SU-DHL-6 (cell line): ENCODE results near the gene MANEAL.

ENCODE experiments used
- H2AFZ ChIP-seq: fragments of 200-600 bp; sonication (generic); 2 replicates; pipeline ENCODE4 v1.6.1; 2014; ENCODE audit warnings: low read depth, mild to moderate bottlenecking, moderate library complexity, mixed read lengths, antibody characterized with exemption, low read length; ENCODE audit not compliant: severe bottlenecking
- H3F3A ChIP-seq: fragments of 200-600 bp; shearing (Covaris generic); 2 replicates; pipeline ENCODE4 v1.6.0; 2016; ENCODE audit warnings: antibody characterized with exemption, mild to moderate bottlenecking; ENCODE audit not compliant: insufficient read depth
- H3K27ac ChIP-seq: fragments of 200-600 bp; sonication (generic); 2 replicates; pipeline ENCODE4 v1.5.1; 2016; ENCODE audit warnings: low read depth, mild to moderate bottlenecking, low read length, moderate library complexity, mixed read lengths
- H3K27me3 ChIP-seq: fragments of 200-600 bp; sonication (generic), shearing (Covaris generic); 2 replicates; pipeline ENCODE4 v1.6.0; 2014; ENCODE audit warnings: mild to moderate bottlenecking, low read length
- H3K36me3 ChIP-seq: fragments of 200-600 bp; sonication (generic); 2 replicates; pipeline ENCODE4 v1.6.1; 2014; ENCODE audit warnings: mild to moderate bottlenecking, low read length, mixed read lengths
- H3K4me2 ChIP-seq: fragments of 300-600, 200-600 bp; shearing (Covaris generic), sonication (generic); 2 replicates; pipeline ENCODE4 v1.6.0; 2014; ENCODE audit warnings: low read length, low read depth, mild to moderate bottlenecking; ENCODE audit not compliant: poor library complexity, severe bottlenecking
- H3K4me3 ChIP-seq: fragments of 200-600 bp; sonication (generic); 2 replicates; pipeline ENCODE4 v1.5.1; 2014; ENCODE audit warnings: antibody characterized with exemption, low read length, mild to moderate bottlenecking, mixed read lengths; ENCODE audit not compliant: insufficient read depth, poor library complexity, severe bottlenecking
- H3K79me2 ChIP-seq: fragments of 200-600 bp; sonication (generic); 2 replicates; pipeline ENCODE4 v1.6.1; 2014; ENCODE audit warnings: mild to moderate bottlenecking, low read length, moderate library complexity; ENCODE audit not compliant: insufficient read depth
- H3K9ac ChIP-seq: fragments of 200-600 bp; sonication (generic); 2 replicates; pipeline ENCODE4 v1.7.0; 2014; ENCODE audit warnings: mild to moderate bottlenecking, low read length
- H3K9me2 ChIP-seq: fragments of 200-600 bp; sonication (generic); replicated peaks from 2 replicates; pipeline ENCODE4 v1.6.1; 2014; ENCODE audit warnings: low read length; ENCODE audit not compliant: insufficient read depth
- H3K9me3 ChIP-seq: fragments of 200-600 bp; sonication (generic); 2 replicates; pipeline ENCODE4 v1.6.1; 2014; ENCODE audit warnings: low read length, mixed read lengths; ENCODE audit not compliant: insufficient read depth
- H4K20me1 ChIP-seq: fragments of 200-600 bp; sonication (generic); 2 replicates; pipeline ENCODE4 v1.6.1; 2014; ENCODE audit warnings: low read depth, mild to moderate bottlenecking, antibody characterized with exemption, low read length, moderate library complexity, mixed read lengths
- CTCF ChIP-seq: fragments of 200-600 bp; sonication (generic); IDR thresholded peaks from one replicate; pipeline ENCODE4 v1.5.1; 2017; ENCODE audit warnings: antibody characterized with exemption, mild to moderate bottlenecking, low read length, moderate library complexity; ENCODE audit not compliant: insufficient read depth, poor library complexity, severe bottlenecking
- EZH2phosphoT487 ChIP-seq: fragments of 200-600 bp; sonication (generic), shearing (Covaris generic); conservative IDR thresholded peaks from 2 replicates; pipeline ENCODE4 v1.6.1; 2018; ENCODE audit warnings: mild to moderate bottlenecking, antibody characterized with exemption, low read length, moderate library complexity, mixed read lengths

The MANEAL gene

DNA sequence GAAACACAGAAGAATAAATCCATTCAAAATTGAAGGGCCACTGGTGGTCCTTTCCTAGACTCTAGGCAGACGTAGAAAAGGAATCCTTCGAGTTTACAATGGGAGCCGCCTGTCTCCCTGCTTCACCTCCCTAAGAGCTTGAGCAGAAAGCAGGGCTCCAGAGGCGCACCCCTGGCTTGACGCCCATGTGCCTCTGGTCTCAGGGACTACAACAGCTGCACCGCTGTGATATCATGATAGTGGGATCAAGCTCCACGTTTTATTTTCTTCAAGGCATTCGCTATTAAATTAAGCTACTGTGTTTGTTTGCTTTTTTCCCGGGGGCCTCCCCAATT lies 13.5 kb downstream of the MANEAL start:
- Histone ChIP-seq H4K20me1 (peaks cover 9% of the 10 kb centered on the region; the same call in 1 of the 2 replicates), H3K27me3 (no peaks in the 10 kb centered on the region), H3K36me3 (peaks cover 31% of the 10 kb centered on the region), H2AFZ (no peak overlapping the region), H3K27ac (peak overlapping the region; percentile 21; the same call in 1 of the 2 replicates), H3K9me2 (no peaks in the 10 kb centered on the region), H3K4me2 (peak overlapping the region; percentile 83), H3K9me3 (no peaks in the 10 kb centered on the region), H3F3A (peaks cover 22% of the 10 kb centered on the region), H3K9ac (peak overlapping the region; percentile 78), H3K79me2 (peaks cover 26% of the 10 kb centered on the region), H3K4me3 (peak overlapping the region; percentile 95)
- TF ChIP-seq CTCF (no peak), EZH2phosphoT487 (no peak)

DNA sequence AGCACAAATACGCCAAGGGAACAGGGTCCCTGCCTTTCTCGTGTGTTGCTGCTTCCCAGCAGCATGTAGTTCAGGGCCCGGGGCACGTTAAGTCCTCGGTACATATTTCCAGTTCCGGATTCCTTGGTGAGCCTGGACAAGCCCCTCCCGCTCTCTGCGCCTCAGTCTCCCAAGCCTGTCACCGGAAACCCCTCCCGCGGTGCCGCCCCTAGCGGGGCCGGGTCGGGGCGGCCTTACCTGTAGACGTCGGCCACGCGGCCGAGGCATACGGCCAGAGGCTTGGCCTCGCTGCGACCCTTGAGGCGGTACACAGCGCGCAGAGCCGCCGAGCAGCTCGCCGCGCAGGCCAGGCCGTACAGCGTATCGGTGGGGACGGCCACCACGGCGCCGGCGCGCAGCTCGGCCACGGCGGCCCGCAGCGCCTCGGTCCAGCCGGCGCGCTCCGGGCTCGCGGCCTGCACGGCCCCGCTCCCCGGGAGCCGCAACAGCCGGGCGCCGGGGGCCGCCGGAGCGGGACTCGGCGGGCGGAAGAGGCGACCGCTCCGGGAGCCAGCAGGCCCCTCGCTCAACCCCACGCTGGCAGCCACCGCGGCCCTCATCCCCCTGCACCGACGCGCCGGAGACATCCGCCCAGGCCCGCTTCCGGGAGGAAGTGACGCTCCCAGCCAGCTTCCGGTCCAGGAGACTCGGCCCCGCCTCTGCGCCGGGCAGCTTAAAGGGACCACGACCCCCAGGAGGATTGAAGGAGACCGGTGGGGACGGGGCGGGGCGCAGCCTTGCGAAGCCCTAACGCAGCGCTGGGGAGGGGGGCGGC lies 14.1 kb downstream of the MANEAL start, which contains the start of the genes C1orf122 and YRDC:
Gene C1orf122 (plus strand): TSS at position 236 of the 814 bp plus-strand sequence. CDS start 615 bp downstream, outside the sequence.
Gene YRDC (minus strand): TSS at position 654 of the 814 bp plus-strand sequence. CDS start 28 bp downstream, at position 626.
- TF ChIP-seq EZH2phosphoT487 (no peak), CTCF (no peak)
- no peaks in the 10 kb centered on the region for H3K9me2 ChIP-seq
- H3K9me3 ChIP-seq: no peaks in the 10 kb centered on the region
- peaks cover 26% of the 10 kb centered on the region for H3K36me3 ChIP-seq
- H3K27me3 ChIP-seq: no peaks in the 10 kb centered on the region
- H3K9ac ChIP-seq: peak within 1 kb of the TSS; percentile 78
- peak within 1 kb of the TSS; percentile 95 for H3K4me3 ChIP-seq
- peak within 1 kb of the TSS; percentile 10 for H2AFZ ChIP-seq
- H3K27ac ChIP-seq: peak within 1 kb of the TSS; percentile 21
- peak within 1 kb of the TSS; percentile 86 for H3K4me2 ChIP-seq
- H3K79me2 ChIP-seq: peaks cover 26% of the 10 kb centered on the region
- H3F3A ChIP-seq: peaks cover 18% of the 10 kb centered on the region
- peaks cover 9% of the 10 kb centered on the region; the same call in 1 of the 2 replicates for H4K20me1 ChIP-seq

GRCh38 chr1:37808369-37809319 lies 15.0 kb downstream of the MANEAL start:
- Histone ChIP-seq H3F3A (peaks cover 14% of the 10 kb centered on the region), H3K27me3 (no peaks in the 10 kb centered on the region), H3K27ac (peak overlapping the region; percentile 21; the same call in 1 of the 2 replicates), H2AFZ (peak overlapping the region; percentile 10), H3K9me3 (no peaks in the 10 kb centered on the region), H3K4me3 (peak overlapping the region; percentile 95), H3K79me2 (peaks cover 26% of the 10 kb centered on the region), H3K4me2 (peak overlapping the region; percentile 86), H3K9ac (peak overlapping the region; percentile 78), H3K9me2 (no peaks in the 10 kb centered on the region), H4K20me1 (peaks cover 9% of the 10 kb centered on the region; the same call in 1 of the 2 replicates), H3K36me3 (peaks cover 19% of the 10 kb centered on the region)
- TF ChIP-seq EZH2phosphoT487: no peak
- no peak for TF ChIP-seq CTCF
